OCI-LY1 (cell line): ENCODE results near the gene CCDC9B.

ENCODE experiments used
- H2AFZ ChIP-seq: fragments of 200-600 bp; sonication (generic), shearing (Covaris generic); 2 replicates; pipeline ENCODE4 v1.6.0; 2014; ENCODE audit warnings: antibody characterized with exemption, mild to moderate bottlenecking, low read length
- H3F3A ChIP-seq: fragments of 200-600 bp; sonication (generic), shearing (Covaris generic); 2 replicates; pipeline ENCODE4 v1.6.0; 2014; ENCODE audit warnings: mild to moderate bottlenecking, antibody characterized with exemption, low read length, moderate library complexity; ENCODE audit not compliant: insufficient read depth
- H3K27ac ChIP-seq: fragments of 200-600 bp; sonication (generic); 2 replicates; pipeline ENCODE4 v1.5.1; 2014; ENCODE audit warnings: low read length, mixed run types, mild to moderate bottlenecking, low read depth; ENCODE audit not compliant: poor library complexity, severe bottlenecking
- H3K27me3 ChIP-seq: fragments of 200-600 bp; sonication (generic); 2 replicates; pipeline ENCODE4 v1.6.0; 2014; ENCODE audit warnings: antibody characterized with exemption, mild to moderate bottlenecking, low read length, moderate library complexity; ENCODE audit not compliant: insufficient read depth
- H3K36me3 ChIP-seq: fragments of 200-600 bp; sonication (generic); 2 replicates; pipeline ENCODE4 v1.6.1; 2014; ENCODE audit warnings: mild to moderate bottlenecking, antibody characterized with exemption, low read length, moderate library complexity, mixed read lengths; ENCODE audit not compliant: insufficient read depth
- H3K4me1 ChIP-seq: fragments of 200-600 bp; sonication (generic); 2 replicates; pipeline ENCODE4 v1.5.1; 2014; ENCODE audit warnings: mild to moderate bottlenecking, low read length, moderate library complexity; ENCODE audit not compliant: insufficient read depth, severe bottlenecking
- H3K4me2 ChIP-seq: fragments of 200-600 bp; sonication (generic), shearing (Covaris generic); 2 replicates; pipeline ENCODE4 v1.6.1; 2014; ENCODE audit warnings: low read length
- H3K4me3 ChIP-seq: fragments of 200-600 bp; sonication (generic); 2 replicates; pipeline ENCODE4 v1.5.1; 2014; ENCODE audit warnings: low read length, low read depth, mild to moderate bottlenecking, mixed read lengths; ENCODE audit not compliant: poor library complexity, severe bottlenecking
- H3K79me2 ChIP-seq: fragments of 200-600 bp; shearing (Covaris generic); 2 replicates; pipeline ENCODE4 v1.6.1; 2016; ENCODE audit warnings: mixed run types, low read length, mixed read lengths; ENCODE audit not compliant: insufficient read depth
- H3K9ac ChIP-seq: fragments of 200-600 bp; sonication (generic), shearing (Covaris generic); 2 replicates; pipeline ENCODE4 v1.6.1; 2014; ENCODE audit warnings: mild to moderate bottlenecking, low read length, mixed read lengths
- H3K9me2 ChIP-seq: fragments of 200-600 bp; sonication (generic), shearing (Covaris generic); 2 replicates; pipeline ENCODE4 v1.6.1; 2014; ENCODE audit warnings: low read depth, mild to moderate bottlenecking, low read length, mixed read lengths
- H3K9me3 ChIP-seq: fragments of 200-600 bp; shearing (Covaris generic); 2 replicates; pipeline ENCODE4 v1.6.1; 2014; ENCODE audit warnings: low read length, mixed read lengths
- H4K20me1 ChIP-seq: fragments of 200-600 bp; sonication (generic), shearing (Covaris generic); 2 replicates; pipeline ENCODE4 v1.6.0; 2016; ENCODE audit warnings: mild to moderate bottlenecking, low read length; ENCODE audit not compliant: insufficient read depth
- CTCF ChIP-seq: fragments of 200-600 bp; sonication (generic), shearing (Covaris generic); IDR thresholded peaks from 2 replicates; pipeline ENCODE4 v1.5.1; 2017; ENCODE audit warnings: mild to moderate bottlenecking, antibody characterized with exemption, low read length, moderate library complexity, mixed read lengths
- EZH2 ChIP-seq: fragments of 200-600 bp; sonication (generic), shearing (Covaris generic); IDR thresholded peaks from 2 replicates; pipeline ENCODE4 v1.8.0; 2017; ENCODE audit warnings: borderline replicate concordance, mixed run types, mild to moderate bottlenecking, antibody characterized with exemption, low read length, moderate library complexity, mixed read lengths

The CCDC9B gene

GRCh38 chr15:40283615-40284300 is 57.0 kb downstream of the CCDC9B start:
- Histone ChIP-seq H3K4me1 (peaks cover 14% of the 10 kb centered on the region), H3K27ac (no peak overlapping the region), H3K4me2 (no peak overlapping the region), H3K9ac (no peak overlapping the region), H3K4me3 (no peak overlapping the region), H3K27me3 (no peaks in the 10 kb centered on the region; the same call in 1 of the 2 replicates), H3K36me3 (no peaks in the 10 kb centered on the region), H4K20me1 (no peaks in the 10 kb centered on the region), H2AFZ (no peak overlapping the region), H3F3A (no peaks in the 10 kb centered on the region), H3K79me2 (no peaks in the 10 kb centered on the region), H3K9me2 (no peaks in the 10 kb centered on the region), H3K9me3 (no peaks in the 10 kb centered on the region)
- TF ChIP-seq EZH2 (no peak), CTCF (no peak)

DNA sequence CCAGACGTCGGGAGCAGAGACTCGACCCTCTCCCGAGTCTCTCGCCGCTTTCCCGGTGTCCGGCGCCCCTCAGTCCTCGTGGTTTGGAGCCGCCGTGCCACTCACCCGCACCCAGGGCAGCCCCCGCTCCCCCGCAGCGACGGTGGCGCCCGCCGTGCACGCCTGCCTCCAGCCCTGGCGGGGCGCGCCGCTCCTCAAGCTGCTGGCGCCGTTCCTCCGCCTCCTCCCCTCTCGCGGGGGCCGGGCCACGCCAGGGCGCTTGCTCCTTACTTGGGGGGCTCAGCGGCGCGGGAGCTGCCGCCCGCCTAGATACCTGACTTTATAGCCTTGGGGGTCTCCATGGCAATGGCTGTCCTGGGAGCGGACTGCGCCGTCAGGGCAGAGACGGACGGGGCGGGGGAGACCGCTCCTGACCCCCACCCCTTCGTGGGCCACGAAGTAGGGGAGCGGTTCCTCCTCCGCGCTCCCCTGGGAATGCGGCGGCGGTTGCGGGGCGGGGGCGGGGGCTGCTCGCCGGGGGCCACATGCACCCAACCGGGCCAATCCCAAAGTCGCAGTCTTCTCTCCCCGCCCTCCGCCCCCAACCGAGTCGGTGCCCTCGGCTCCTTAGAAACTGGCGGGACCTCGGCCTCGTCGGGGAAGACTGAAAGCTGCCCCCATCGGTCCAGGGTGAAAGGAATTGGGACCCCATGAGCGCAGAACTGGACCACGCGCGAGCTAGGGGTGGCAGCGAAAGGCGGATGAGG is 57.7 kb downstream of the CCDC9B start, which contains the start of gene ANKRD63:
Gene ANKRD63, minus strand, starts transcription at position 196 of the 746 bp plus-strand sequence. CDS start 478 bp downstream, outside the sequence.
- no peak for TF ChIP-seq EZH2
- TF ChIP-seq CTCF, result no peak
- Histone ChIP-seq H3K4me1 (peaks cover 14% of the 10 kb centered on the region), H3K4me3 (peak within 1 kb of the TSS; percentile 59), H3F3A (no peaks in the 10 kb centered on the region), H3K79me2 (no peaks in the 10 kb centered on the region), H3K27me3 (no peaks in the 10 kb centered on the region; the same call in 1 of the 2 replicates), H3K27ac (no peak within 1 kb of the TSS), H3K4me2 (peak within 1 kb of the TSS; percentile 73), H3K9me3 (no peaks in the 10 kb centered on the region), H3K9ac (peak within 1 kb of the TSS; percentile 14; the same call in 1 of the 2 replicates), H3K9me2 (no peaks in the 10 kb centered on the region), H2AFZ (no peak within 1 kb of the TSS), H3K36me3 (no peaks in the 10 kb centered on the region), H4K20me1 (no peaks in the 10 kb centered on the region)

DNA sequence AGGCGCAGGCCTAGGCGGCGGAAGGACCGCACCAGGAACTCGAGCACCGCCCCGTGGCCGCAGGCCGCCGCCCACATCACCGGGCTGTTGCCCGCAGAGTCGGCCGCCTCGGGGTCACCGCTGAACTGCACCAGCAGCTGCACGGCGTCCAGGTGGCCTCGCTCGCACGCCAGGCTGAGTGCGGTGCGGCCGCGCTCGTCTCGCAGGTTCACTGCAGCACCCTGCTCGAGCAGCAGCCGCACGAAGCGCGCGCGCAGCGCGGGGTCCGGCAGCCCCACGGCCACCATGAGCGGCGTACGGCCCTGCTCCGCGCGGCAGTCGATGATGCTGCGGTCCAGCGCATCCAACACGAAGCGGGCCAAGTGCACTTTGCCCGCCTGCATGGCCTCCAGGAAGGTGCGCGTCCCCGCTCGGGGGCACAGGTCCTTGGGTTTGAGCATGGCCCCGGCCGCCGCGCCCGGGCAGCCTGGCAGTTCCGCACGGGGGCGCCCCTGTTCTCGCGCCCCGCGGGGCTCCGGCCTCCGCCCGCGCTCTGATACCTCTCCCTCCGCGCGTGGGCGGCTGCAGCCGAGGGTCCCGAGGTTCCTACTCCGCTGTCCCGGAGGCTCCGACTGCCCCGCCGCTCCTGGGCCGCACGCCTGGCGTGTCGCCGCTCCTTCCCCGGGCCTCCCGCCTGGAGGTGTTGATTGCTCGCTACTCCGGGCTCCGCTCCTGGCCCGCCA is 58.4 kb downstream of the CCDC9B start:
- Histone ChIP-seq H3K27me3 (no peaks in the 10 kb centered on the region; the same call in 1 of the 2 replicates), H3K9me2 (no peaks in the 10 kb centered on the region), H3K9ac (peak overlapping the region; percentile 14; the same call in 1 of the 2 replicates), H2AFZ (no peak overlapping the region), H3K79me2 (no peaks in the 10 kb centered on the region), H4K20me1 (no peaks in the 10 kb centered on the region), H3K9me3 (no peaks in the 10 kb centered on the region), H3K36me3 (no peaks in the 10 kb centered on the region), H3K4me3 (peak overlapping the region; percentile 59), H3K4me2 (peak overlapping the region; percentile 73), H3K4me1 (peaks cover 14% of the 10 kb centered on the region), H3K27ac (no peak overlapping the region), H3F3A (no peaks in the 10 kb centered on the region)
- TF ChIP-seq CTCF (peak; percentile 68), EZH2 (no peak)
